Tibial artery (tissue), 4 donors: ENCODE measurements around the gene POLN.

ENCODE experiments used
- DNase-seq, 2 donors: peaks; one replicate each; pipeline ENCODE4 v3.0.0-alpha.2; 2019
- H3K27ac ChIP-seq, 2 donors: fragments of 200-600 bp; sonication (generic) in 1 of 2; 1 replicate in 1 of 2; 2 replicates in 1 of 2; pipeline ENCODE4 v1.5.1; 2018 to 2019; ENCODE audit warnings: mild to moderate bottlenecking in 1 of 2
- H3K27me3 ChIP-seq, 2 donors: fragments of 200-600 bp; sonication (generic) in 1 of 2; one replicate each; pipeline versions ENCODE4 v1.5.1 to v1.6.0; 2016 to 2019
- H3K36me3 ChIP-seq, 3 donors: fragments of 200-600 bp; sonication (generic) in 2 of 3; one replicate each; pipeline ENCODE4 v1.5.1; 2016 to 2019; ENCODE audit warnings: mild to moderate bottlenecking in 2 of 3
- H3K4me1 ChIP-seq, 4 donors: fragments of 200-600 bp; sonication (generic) in 2 of 4; 1 replicate in 3 of 4; 2 replicates in 1 of 4; pipeline ENCODE4 v1.5.1; 2016 to 2019
- H3K4me3 ChIP-seq, 2 donors: fragments of 200-600 bp; sonication (generic) in 1 of 2; 1 replicate in 1 of 2; 2 replicates in 1 of 2; pipeline ENCODE4 v1.5.1; 2018 to 2019; ENCODE audit warnings: mild to moderate bottlenecking in 2 of 2
- H3K9me3 ChIP-seq, 3 donors: fragments of 200-600 bp; sonication (generic) in 1 of 3; one replicate each; pipeline ENCODE4 v1.5.1; 2016 to 2019
- intact Hi-C: fragments of 100-400 bp; cut with DNase I; formaldehyde crosslinking; loops from one replicate; pipeline ENCODE4 v1.15.0; 2023; ENCODE audit warnings: low total_unique reads
- TF ChIP-seq, protein P1 (sequence below), 2 experiments: fragments of 200-600 bp in 1 of 2; fragments of 450-650 bp in 1 of 2; IDR thresholded peaks; one replicate each; pipeline ENCODE4 v1.5.1; 2017 to 2019; ENCODE audit warnings: antibody characterized with exemption in 2 of 2, mild to moderate bottlenecking in 1 of 2, moderate library complexity in 1 of 2

The POLN gene

DNA sequence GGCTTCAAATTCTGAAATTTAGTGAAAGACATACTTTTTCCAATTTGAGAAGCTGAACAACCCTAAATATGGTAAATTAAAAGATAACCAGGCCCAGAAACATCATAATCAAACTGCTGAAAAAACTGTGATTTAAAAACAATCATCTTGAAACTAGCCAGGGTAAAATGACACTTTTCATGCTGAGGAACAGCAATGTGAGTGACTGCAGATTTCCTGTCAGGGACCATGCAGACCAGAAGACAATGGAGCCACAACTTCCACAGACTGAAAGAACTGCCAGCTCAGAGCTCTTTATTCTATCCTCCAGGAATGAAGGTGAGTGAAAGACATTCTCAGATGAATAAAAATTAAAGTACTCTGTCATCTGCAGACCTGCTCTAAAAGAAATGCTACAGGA is 109.5 kb downstream of the POLN start:
- H3K4me3 ChIP-seq = no peak overlapping the region
- H3K27ac ChIP-seq = no peak overlapping the region
- intact Hi-C loops = no loop called here
- TF ChIP-seq, protein P1, sequence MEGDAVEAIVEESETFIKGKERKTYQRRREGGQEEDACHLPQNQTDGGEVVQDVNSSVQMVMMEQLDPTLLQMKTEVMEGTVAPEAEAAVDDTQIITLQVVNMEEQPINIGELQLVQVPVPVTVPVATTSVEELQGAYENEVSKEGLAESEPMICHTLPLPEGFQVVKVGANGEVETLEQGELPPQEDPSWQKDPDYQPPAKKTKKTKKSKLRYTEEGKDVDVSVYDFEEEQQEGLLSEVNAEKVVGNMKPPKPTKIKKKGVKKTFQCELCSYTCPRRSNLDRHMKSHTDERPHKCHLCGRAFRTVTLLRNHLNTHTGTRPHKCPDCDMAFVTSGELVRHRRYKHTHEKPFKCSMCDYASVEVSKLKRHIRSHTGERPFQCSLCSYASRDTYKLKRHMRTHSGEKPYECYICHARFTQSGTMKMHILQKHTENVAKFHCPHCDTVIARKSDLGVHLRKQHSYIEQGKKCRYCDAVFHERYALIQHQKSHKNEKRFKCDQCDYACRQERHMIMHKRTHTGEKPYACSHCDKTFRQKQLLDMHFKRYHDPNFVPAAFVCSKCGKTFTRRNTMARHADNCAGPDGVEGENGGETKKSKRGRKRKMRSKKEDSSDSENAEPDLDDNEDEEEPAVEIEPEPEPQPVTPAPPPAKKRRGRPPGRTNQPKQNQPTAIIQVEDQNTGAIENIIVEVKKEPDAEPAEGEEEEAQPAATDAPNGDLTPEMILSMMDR (IDR thresholded peaks at IDR 0.05) = no peak
- DNase-seq = no peak
- no peaks in the 10 kb centered on the region for H3K27me3 ChIP-seq
- H3K9me3 ChIP-seq = peaks cover 0 to 16% (median 2%) of the 10 kb centered on the region in 3 donors
- H3K36me3 ChIP-seq = no peaks in the 10 kb centered on the region
- no peaks in the 10 kb centered on the region for H3K4me1 ChIP-seq

DNA sequence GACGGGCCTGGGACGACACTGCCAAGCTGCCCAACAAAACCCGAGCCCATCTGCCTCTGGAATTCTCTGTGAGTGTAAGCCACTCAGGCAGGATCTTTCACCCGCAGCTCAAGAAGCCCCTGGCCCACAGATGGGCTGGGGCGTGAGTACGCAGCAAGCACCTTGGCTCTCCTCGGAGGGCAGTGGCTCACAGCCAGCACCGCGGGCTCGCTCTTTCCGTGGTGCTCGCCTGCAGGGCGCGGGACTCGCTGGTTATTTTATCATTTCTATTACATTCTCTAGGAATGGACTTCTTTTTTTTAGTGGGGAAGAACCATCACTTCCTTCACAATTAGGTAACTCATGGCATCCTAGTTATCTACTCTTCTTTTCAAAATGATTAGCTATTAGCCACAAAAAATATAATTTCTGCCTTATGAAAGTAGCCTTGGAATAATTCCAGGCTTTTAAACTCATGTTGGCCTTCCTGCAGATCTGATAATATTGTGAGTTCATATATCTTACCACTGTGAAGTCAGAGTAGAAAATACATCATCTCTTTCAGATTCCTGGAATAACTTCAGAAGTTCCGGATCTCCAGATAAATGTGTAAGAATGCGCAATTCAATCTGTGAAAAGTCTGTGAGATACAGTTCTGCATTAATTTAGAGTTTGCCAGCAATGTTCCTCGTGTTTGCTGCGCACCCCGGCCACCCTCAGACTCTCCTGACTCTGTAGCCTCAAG is 114.2 kb downstream of the POLN start:
- no peaks in the 10 kb centered on the region for H3K27me3 ChIP-seq
- H3K4me1 ChIP-seq = no peaks in the 10 kb centered on the region
- H3K36me3 ChIP-seq = no peaks in the 10 kb centered on the region
- H3K4me3 ChIP-seq = no peak overlapping the region
- no peak overlapping the region for H3K27ac ChIP-seq
- TF ChIP-seq, protein P1 (IDR thresholded peaks at IDR 0.05) = no peak
- H3K9me3 ChIP-seq = peaks cover 0 to 15% (median 0%) of the 10 kb centered on the region in 3 donors
- DNase-seq = no peak
- intact Hi-C loops = no loop called here

DNA sequence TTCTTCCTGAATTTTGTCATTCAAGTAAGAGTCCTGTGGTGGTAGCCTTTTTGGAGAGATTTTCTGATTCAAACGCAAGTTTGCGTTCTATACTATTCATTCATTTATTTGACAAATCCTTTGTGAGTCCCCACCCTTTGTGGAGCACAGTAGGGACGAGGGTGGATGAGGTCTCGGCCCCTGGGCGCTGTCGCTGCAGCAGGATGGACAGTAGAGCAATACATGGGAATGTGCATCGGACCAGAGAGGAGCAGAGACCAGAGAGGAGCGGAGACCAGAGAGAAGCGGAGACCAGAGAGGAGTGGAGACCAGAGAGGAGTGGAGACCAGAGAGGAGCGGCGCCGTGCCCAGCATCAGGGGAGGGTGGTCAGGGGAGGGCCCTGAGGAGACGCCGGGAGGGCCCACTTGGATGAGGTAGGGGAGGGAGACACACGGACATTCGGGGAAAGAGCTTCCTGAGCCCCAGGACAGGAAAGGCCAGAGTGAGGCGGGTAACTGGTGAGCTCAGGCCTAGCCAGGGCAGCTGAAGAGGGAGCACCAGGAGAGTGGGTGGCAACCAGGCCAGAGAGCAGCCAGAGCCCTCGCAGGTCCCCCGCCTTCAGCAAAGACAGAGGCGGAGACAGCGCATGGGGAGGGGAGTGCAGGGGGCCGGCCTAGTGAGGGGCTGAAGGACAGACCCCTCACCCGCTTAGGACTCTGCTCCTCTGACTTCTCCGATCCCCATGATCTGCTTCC is 115.4 kb downstream of the POLN start:
- Histone ChIP-seq H3K9me3 (peaks cover 0 to 2% (median 0%) of the 10 kb centered on the region in 3 donors), H3K4me1 (no peaks in the 10 kb centered on the region), H3K4me3 (no peak overlapping the region), H3K36me3 (no peaks in the 10 kb centered on the region), H3K27me3 (no peaks in the 10 kb centered on the region), H3K27ac (no peak overlapping the region)
- intact Hi-C loops = no loop called here
- DNase-seq = no peak
- TF ChIP-seq, protein P1 (IDR thresholded peaks at IDR 0.05) = no peak

DNA sequence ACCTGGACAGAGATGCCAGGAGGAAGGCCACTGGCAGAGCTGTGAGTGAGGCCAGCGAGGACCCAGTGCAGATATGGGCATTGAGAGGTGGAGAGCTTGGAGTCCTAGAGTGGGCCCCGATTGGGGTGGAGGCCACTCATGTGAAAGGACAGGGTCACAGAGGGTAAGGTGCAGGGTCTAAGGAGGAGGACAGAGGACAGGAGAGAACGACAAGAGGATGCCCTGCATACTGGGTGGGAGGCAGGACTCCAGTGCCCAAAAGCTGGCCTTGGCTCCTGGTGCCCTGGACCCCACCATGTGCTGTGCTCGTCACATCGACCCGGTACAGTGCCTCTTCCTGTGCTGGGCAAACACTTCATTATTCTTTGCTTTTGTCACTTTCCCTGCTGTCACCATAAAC is 116.1 kb downstream of the POLN start:
- Histone ChIP-seq H3K4me3 (no peak overlapping the region), H3K9me3 (no peaks in the 10 kb centered on the region), H3K4me1 (no peaks in the 10 kb centered on the region), H3K27me3 (no peaks in the 10 kb centered on the region), H3K27ac (no peak overlapping the region), H3K36me3 (no peaks in the 10 kb centered on the region)
- TF ChIP-seq, protein P1 (IDR thresholded peaks at IDR 0.05) = no peak
- intact Hi-C loops = no loop called here
- DNase-seq = no peak

DNA sequence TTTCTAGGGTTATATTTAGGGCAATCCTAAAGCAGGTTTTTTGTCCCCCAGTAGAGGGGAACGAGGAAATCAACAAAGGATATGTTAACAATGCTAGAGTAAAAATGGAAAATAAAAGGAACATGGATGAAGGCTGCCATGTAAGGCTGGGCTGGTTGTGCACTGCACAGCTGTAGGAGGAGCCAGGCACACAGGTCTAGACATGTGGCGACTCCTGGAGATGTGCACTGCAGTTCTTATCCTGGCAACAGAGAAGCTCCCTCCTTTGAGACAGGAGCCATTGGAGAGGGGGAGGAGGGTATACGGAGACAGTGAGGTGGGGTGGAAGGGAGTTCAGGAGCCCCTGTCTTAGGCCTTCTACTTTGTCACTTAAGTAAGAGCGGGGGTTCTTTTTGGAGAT is 116.9 kb downstream of the POLN start:
- Histone ChIP-seq H3K27ac (no peak overlapping the region), H3K27me3 (no peaks in the 10 kb centered on the region), H3K4me3 (no peak overlapping the region), H3K9me3 (no peaks in the 10 kb centered on the region), H3K4me1 (no peaks in the 10 kb centered on the region), H3K36me3 (no peaks in the 10 kb centered on the region)
- TF ChIP-seq, protein P1 (IDR thresholded peaks at IDR 0.05) = no peak
- no peak for DNase-seq
- intact Hi-C loops = no loop called here
